GM13977 (cell line): ENCODE measurements around the gene ANP32A.
A peak's percentile ranks its signal among the peaks of the same experiment; 100 is the strongest.

Experiments used
- DNase-seq: peaks from one replicate; pipeline ENCODE4 v3.0.0; 2012; ENCODE audit warnings: low spot score
- CTCF ChIP-seq: IDR thresholded peaks from 2 replicates; pipeline ENCODE4 v1.5.1; 2012; ENCODE audit warnings: mild to moderate bottlenecking, control low read depth; ENCODE audit not compliant: insufficient read depth; ENCODE audit errors: extremely low read depth, missing control alignments
- in situ Hi-C: fragments of 300-500 bp; cut with MboI; formaldehyde crosslinking; loops from one replicate; pipeline ENCODE4 v1.12.0; 2022; ENCODE audit warnings: low sequenced_read_pairs, low pct_unique_long_range_greater_than_20kb, mixed read lengths, inconsistent platforms; ENCODE audit not compliant: unreplicated experiment

The ANP32A gene

DNA sequence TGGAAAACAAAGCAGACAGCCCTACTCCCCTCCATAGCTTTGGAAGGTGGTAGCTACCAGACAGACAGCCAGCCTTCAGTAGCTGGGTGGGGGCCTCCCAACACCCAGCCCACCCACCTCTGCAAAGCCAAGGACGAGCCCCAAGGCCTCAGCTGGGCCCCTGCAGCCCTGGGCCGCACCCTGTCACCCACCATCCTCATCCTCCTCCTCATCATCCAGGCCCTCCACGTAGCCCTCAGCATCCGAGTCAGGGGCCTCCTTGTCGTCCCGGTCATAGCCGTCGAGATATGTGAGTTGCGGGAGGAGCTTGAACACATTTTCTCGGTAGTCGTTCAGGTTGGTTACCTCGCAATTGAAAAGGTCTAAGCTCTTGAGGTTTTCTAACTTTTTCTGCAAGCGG, 36.5 kb downstream of the ANP32A start:
- no peak for DNase-seq
- in situ Hi-C loops = no loop called here
- TF ChIP-seq CTCF = no peak

GRCh38 chr15:68783226-68784058, 37.3 kb downstream of the ANP32A start:
- in situ Hi-C loops = no loop called here
- peak; percentile 84 for TF ChIP-seq CTCF
- peak; percentile 66 for DNase-seq

DNA sequence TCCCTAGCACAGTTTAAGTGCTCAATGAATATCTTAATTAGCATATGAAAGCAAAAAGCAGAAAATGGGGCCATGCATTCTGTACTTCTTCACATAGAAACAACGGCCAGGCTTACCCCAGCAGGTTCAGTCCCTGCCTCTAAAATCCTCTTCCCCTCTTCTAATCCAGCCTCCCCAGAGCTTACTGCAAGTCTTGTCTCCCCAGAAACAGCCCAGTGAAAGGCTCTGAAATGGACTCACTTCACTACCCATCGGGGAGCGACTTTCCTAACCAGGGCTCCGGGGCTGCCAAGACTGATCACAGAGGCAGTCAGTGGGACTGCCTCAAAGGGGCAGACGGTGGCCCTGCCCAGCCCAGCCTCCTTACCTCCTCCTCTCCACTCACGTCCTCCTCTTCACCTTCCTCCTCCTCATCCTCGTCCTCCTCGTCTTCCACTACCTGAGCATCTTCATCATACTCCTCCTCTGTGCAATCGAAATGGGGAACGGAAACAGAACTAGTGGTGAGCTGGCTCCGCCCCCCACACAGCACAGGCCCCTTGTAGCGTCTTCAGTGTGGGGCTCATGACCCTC, 38.0 kb downstream of the ANP32A start:
- in situ Hi-C loops = no loop called here
- DNase-seq = no peak
- TF ChIP-seq CTCF = no peak

DNA sequence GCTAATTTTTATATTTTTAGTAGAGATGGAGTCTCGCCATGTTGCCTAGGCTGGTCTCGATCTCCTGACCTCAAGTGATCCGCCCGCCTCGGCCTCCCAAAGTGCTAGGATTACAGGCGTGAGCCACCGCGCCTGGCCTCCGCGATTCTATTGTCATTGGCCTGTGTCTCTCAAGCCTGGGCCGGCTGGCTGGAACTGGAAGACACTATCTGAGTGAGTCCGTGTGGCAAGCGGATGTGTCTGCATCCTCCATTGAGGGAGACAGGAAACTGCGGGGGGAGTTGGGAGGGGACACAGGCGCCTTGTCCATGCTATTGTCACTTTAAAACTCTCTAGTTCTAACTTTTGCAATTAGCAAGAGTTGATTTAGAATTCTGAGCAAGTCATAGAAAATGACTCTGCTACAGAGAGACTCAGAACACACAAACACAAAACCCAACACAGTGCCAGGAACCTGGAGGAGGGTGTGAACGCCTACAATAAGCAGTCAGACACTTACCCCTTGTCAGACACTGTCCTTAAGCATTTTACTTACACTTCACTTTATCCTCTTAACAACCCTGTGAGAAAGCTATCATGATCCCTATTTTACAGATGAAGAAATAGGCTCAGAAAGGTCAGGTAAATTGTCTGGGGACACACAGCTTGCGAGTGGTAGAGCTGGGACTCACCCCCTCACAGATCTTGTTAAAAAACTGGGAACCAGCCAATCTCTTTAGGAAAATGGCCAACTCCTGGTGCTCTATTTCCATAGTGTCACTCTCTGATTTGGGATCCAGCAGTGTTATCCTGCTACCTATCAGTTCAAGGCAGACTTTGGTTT, 38.7 kb downstream of the ANP32A start:
- DNase-seq = no peak
- no peak for TF ChIP-seq CTCF
- in situ Hi-C loops = no loop called here

GRCh38 chr15:68781217-68781616, 39.5 kb downstream of the ANP32A start:
- DNase-seq = no peak
- in situ Hi-C loops = no loop called here
- no peak for TF ChIP-seq CTCF

- TF ChIP-seq CTCF = no peak
- no peak for DNase-seq
- in situ Hi-C loops = no loop called here
Measured at GRCh38 chr15:68778876-68779275, 41.8 kb downstream of the ANP32A start.
